Glomerular visceral epithelial cell (primary cell): ENCODE measurements around the gene GOLT1A.
A peak's percentile ranks its signal among the peaks of the same experiment; 100 is the strongest.

Experiments
- DNase-seq: peaks from one replicate; pipeline ENCODE4 v3.0.0-alpha.2; 2016; ENCODE audit errors: extremely low spot score

GOLT1A gene

DNA sequence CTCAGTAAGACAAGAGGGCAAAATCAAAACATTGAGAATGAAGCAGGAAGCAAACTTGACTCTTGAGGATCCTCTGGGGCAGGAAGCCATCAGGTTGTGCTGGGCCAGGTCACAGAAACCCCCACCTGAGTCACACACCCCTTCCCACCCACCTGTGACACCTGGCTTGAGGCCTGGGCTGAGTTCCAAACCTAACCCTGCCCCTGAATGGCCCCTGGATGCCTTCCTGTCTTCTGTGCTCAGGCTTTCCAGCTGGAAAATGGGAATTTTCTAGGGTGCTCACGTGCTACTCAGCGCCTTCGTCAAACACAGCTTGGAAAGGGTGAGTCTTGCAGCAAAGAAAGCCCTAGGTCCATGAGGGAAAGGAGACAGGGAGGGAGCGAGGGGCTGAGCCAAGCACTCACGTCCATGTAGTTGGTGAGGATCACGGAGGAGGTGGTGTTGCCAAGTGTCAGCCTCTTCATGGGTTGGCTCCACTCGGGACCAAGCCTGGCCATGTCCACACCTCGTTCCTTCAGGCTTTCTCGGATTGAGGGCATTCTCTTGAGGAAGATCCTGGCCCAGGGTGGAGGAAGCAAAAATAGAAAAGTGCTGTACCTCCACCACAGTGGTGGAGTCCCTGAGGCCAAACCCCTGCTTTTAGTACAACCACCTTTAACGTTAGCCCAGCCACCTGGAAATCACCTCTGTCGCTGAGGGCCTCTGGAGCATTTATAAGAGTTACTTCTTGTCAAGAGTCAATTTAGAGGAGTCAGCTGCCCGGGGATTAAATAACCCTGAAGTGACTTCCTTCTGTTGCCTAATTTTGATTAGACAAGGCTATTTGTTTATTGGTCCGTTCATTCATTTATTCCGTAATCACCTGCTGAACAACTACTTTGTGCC lies 51.9 kb downstream of the GOLT1A start:
- no peak for DNase-seq

DNA sequence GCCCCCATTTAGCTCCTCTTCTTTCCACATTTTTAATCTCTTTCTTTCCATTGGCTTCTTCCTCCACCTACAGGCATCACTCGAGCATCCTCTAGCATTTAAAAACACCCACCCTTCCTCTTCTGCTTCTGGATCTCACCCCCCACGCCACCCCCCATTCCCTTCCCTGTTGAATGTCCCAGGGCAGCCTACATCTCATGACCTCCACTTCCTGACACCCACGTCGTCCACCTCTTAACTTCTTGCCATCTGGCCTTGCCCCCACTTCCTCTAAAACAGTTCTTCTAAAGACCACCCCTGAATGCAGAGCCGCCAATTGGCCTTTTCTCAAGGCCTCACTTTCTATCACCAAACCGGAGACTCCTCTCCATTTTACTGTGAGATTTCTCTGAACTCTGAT lies 55.8 kb downstream of the GOLT1A start:
- DNase-seq = no peak

DNA sequence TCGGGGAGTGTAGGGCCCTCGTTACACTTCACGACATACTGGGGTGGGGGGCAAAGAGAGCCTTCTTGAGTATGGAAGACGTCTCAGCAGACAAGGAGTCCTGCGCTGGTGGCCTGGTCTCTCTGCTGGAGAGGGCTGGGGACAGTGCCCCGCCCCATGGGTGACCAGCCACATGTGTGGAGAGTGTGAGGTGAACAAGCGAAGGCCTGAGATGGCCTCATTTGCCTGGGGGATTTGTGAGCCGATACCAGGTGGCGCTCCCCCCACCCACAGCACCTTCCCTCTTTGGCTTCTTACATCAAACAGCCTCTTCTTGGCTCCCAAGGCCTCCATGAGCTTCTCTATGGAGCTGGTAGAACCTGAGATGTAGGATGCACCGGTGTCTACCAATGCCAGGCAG lies 57.9 kb downstream of the GOLT1A start:
- no peak for DNase-seq

DNA sequence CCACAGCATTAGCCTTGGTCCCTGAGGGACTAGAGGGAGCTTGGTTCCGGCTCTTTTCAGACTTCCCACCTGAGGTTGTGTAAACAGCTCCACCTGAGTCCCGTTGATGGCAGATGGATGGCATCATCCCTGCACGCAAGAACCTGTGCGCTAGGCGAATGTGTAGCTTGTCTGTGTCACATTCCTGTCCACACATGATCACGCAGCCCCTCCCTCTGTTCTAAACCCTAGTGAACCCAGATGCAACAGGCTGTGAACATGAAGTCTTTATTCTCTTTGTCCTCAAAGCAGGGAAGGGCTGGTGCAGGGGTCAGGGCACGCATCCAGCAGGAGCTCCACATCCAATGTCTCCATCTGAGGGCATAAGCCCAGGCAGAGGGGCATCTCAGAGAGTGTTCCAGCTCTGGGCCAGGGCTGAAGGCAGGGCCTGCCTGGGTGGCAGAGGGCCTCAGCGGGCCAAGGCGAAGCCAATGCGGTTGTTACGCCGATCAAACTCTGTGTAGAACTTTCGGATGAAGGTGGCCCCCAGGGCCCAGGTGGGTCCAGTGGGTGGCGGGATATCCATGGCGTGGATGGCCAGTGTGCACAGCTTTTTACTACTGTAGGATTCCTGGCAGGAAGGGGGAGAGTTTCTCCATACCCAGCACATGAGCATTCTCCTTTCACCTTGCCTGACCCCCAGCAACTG lies 59.1 kb downstream of the GOLT1A start:
- DNase-seq = no peak

GRCh38 chr1:204153667-204154066 lies 60.1 kb downstream of the GOLT1A start:
- no peak for DNase-seq

GRCh38 chr1:204152310-204153044 lies 61.3 kb downstream of the GOLT1A start:
- DNase-seq = peak; percentile 4

GRCh38 chr1:204151552-204152309 lies 62.1 kb downstream of the GOLT1A start, which contains the start of gene ETNK2:
TSS of gene ETNK2 (minus strand) at chr1:204152044. CDS start at chr1:204151852, 192 bp downstream.
- DNase-seq = peak; percentile 70

DNA sequence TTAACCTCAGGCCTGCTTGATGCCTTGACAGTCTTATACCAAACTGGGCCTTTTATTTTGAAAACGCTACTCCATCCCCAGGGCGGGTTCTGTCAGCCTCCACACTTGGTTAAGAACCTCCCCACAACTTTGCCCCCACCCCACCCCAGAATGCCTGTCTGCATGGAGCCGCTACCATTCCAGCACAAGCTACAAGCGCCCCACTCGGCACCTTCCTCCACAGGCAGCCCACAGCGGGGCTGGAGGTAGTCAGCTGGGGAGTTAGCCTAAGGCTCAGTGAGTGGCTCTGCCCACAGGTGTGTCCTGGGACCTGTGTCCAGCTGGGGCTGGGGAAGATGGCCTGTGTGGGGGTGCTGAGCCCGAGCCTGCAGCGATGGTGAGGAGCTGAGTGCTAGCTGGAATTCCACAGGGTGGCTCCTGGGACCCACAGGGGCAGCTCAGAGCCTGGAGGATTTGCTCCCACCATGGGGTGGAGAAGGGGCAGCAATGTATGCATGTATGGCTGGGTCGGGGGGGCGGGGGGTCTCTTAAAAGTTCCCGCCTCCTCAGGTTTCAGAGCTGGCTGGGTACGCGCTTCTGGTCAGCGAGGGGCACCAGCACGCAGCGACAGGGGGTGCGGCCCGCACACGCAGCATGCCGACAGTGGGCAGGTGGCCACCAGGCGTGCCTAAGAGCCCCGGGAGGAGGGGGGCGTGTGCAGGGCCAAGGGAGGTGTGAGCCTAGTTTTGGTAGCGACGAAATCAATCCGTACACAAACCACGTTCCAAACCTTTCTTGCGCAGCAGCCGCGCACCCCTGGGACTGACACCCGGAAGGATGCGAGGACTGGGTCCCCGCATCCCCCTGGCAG lies 62.9 kb downstream of the GOLT1A start:
- no peak for DNase-seq

GRCh38 chr1:204149635-204150565 lies 63.9 kb downstream of the GOLT1A start:
- DNase-seq = no peak

GRCh38 chr1:204149107-204149506 lies 64.7 kb downstream of the GOLT1A start:
- DNase-seq = no peak
